Mammary epithelial cell (primary cell): Measurements from ENCODE around the gene SLC35B4.

Source experiments
- EZH2 ChIP-seq: IDR thresholded peaks from 2 replicates; pipeline ENCODE4 v1.6.1; 2012; ENCODE audit warnings: low read length, inconsistent platforms, borderline replicate concordance
- TF ChIP-seq, protein P1 (sequence below), 2 donors: IDR thresholded peaks in 1 of 2; conservative IDR thresholded peaks in 1 of 2; 2 replicates each; pipeline ENCODE4 v1.5.1; 2011 to 2012; ENCODE audit warnings: inconsistent platforms in 2 of 2, low read length in 2 of 2, mild to moderate bottlenecking in 2 of 2, control low read depth in 1 of 2, low read depth in 1 of 2; ENCODE audit not compliant: insufficient read depth in 1 of 2; ENCODE audit errors: extremely low read depth in 1 of 2

DNA sequence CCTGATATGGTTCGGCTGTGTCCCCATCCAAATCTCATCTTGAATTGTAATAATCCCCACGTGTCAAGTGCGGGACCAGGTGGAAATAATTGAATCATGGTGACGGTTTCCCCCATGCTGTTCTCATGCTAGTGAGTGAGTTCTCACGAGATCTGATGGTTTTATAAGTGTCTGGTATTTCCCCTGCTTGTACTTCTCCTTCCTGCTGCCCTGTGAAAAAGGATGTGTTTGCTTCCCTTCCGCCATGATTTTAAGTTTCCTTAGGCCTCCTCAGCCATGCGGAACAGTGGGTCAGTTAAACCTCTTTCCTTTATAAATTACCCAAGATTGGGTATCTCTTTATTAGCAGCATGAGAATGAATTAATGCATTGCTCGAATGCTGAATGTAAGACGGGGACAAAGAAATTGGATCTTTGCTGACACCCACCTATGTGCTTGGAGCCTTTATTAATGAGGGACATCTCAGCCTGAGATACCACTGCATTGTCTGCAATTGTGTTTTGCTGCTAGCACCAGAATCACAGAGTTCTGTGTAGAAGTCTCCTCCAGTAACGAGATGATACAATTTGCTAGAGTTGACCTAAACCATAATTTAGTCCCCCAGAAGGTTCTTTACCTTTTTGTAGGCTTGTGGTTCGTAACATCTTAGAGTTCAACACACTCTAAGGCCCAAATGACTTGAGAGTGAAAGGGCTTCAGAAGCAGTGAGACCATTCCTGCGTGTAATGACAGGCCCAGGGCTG is 28.6 kb downstream of the SLC35B4 start:
- TF ChIP-seq, protein P1, sequence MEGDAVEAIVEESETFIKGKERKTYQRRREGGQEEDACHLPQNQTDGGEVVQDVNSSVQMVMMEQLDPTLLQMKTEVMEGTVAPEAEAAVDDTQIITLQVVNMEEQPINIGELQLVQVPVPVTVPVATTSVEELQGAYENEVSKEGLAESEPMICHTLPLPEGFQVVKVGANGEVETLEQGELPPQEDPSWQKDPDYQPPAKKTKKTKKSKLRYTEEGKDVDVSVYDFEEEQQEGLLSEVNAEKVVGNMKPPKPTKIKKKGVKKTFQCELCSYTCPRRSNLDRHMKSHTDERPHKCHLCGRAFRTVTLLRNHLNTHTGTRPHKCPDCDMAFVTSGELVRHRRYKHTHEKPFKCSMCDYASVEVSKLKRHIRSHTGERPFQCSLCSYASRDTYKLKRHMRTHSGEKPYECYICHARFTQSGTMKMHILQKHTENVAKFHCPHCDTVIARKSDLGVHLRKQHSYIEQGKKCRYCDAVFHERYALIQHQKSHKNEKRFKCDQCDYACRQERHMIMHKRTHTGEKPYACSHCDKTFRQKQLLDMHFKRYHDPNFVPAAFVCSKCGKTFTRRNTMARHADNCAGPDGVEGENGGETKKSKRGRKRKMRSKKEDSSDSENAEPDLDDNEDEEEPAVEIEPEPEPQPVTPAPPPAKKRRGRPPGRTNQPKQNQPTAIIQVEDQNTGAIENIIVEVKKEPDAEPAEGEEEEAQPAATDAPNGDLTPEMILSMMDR (conservative IDR thresholded peaks at IDR 0.05 in 1 of 2, IDR thresholded peaks at IDR 0.05 in 1 of 2; ENCODE audit: extremely low read depth in 1 of 2, insufficient read depth in 1 of 2, low read depth in 1 of 2, low read length in 2 of 2): no peak
- TF ChIP-seq EZH2: no peak
